Adipose tissue (tissue), 3 donors: Measurements from ENCODE around the gene PPP4R4. TPM values are rescaled to one million over a fixed set of nuclear protein-coding genes. Genes with fewer than 3 reads are reported as not detected.
"Not testable (repeated sequence)": the region's sequence is repeated elsewhere in the genome, so short reads cannot be mapped to it uniquely, and the experiment has no call there.

Experiments used
- H3K27ac ChIP-seq: one replicate; pipeline ENCODE4 v1.5.1; 2013; ENCODE audit warnings: low read depth, low read length
- WGBS, 3 donors: extraction: QIAGEN DNeasy Blood & Tissue Kit; methylation state at CpG; one replicate each; pipeline ENCODE4 v1.1.7; 2013; 5-methylcytosine and 5-hydroxymethylcytosine counted together
- polyA plus RNA-seq, 3 donors: library from polyadenylated mRNA; stranded (reverse); fragments of 200-250 nt; gene quantifications; one replicate each; pipeline ENCODE4 v1.2.3, GENCODE V29; 2013
- donor health status: healthy with polysubstance abuse.
- donor health status: Bipolar disorder and iron deficiency.
- donor health status: healthy.

The PPP4R4 gene
- polyA plus RNA-seq, 3 donors = 0.10 to 0.30 (median 0.11) TPM

GRCh38 chr14:94225460-94226378 lies 51.6 kb downstream of the PPP4R4 start:
- 55 to 72% (median 58%) methylated on average over 2 of the region's 2 CpGs for WGBS, 3 donors
- no peak overlapping the region for H3K27ac ChIP-seq

GRCh38 chr14:94227029-94227428 lies 52.9 kb downstream of the PPP4R4 start:
- H3K27ac ChIP-seq = no peak overlapping the region
- 37 to 57% (median 48%) methylated on average over 4 of the region's 4 CpGs for WGBS, 3 donors

- H3K27ac ChIP-seq = no peak overlapping the region
Measured at GRCh38 chr14:94237046-94237445, 62.9 kb downstream of the PPP4R4 start.

GRCh38 chr14:94237983-94238382 lies 63.9 kb downstream of the PPP4R4 start:
- 78 to 84% (median 81%) methylated on average over 4 of the region's 4 CpGs for WGBS, 3 donors
- no peak overlapping the region for H3K27ac ChIP-seq

- 93 to 94% (median 94%) methylated on average over 2 of the region's 2 CpGs for WGBS, 3 donors
- H3K27ac ChIP-seq = no peak overlapping the region
Measured at GRCh38 chr14:94239406-94239805, 65.3 kb downstream of the PPP4R4 start.

GRCh38 chr14:94244182-94244581 lies 70.1 kb downstream of the PPP4R4 start:
- H3K27ac ChIP-seq = no peak overlapping the region
- 89 to 92% (median 92%) methylated on average over 2 of the region's 2 CpGs for WGBS, 3 donors

GRCh38 chr14:94264195-94264594 lies 90.1 kb downstream of the PPP4R4 start:
- 63 to 90% (median 84%) methylated on average over 3 of the region's 3 CpGs for WGBS, 3 donors
- H3K27ac ChIP-seq = not testable (repeated sequence)

- WGBS, 3 donors = 78 to 95% (median 85%) methylated on average over 1 of the region's 1 CpG
- no peak overlapping the region for H3K27ac ChIP-seq
Measured at GRCh38 chr14:94267352-94267751, 93.2 kb downstream of the PPP4R4 start.

- H3K27ac ChIP-seq = not testable (repeated sequence)
- 78 to 85% (median 81%) methylated on average over 7 of the region's 7 CpGs for WGBS, 3 donors
Measured at GRCh38 chr14:94268582-94268981, 94.5 kb downstream of the PPP4R4 start.

GRCh38 chr14:94269156-94269555 lies 95.0 kb downstream of the PPP4R4 start:
- no peak overlapping the region for H3K27ac ChIP-seq
- WGBS, 3 donors = 69 to 86% (median 83%) methylated on average over 10 of the region's 10 CpGs

GRCh38 chr14:94276898-94277561 lies 102.9 kb downstream of the PPP4R4 start:
- H3K27ac ChIP-seq = not testable (repeated sequence)
- WGBS, 3 donors = 75 to 86% (median 84%) methylated on average over 11 of the region's 11 CpGs

GRCh38 chr14:94278731-94279130 lies 104.6 kb downstream of the PPP4R4 start:
- 71 to 79% (median 73%) methylated on average over 2 of the region's 2 CpGs for WGBS, 3 donors
- H3K27ac ChIP-seq = no peak overlapping the region

GRCh38 chr14:94282991-94283723 lies 109.0 kb downstream of the PPP4R4 start:
- WGBS, 3 donors = 78 to 88% (median 81%) methylated on average over 2 of the region's 2 CpGs
- H3K27ac ChIP-seq = no peak overlapping the region

- 71 to 90% (median 77%) methylated on average over 2 of the region's 2 CpGs for WGBS, 3 donors
- H3K27ac ChIP-seq = no peak overlapping the region
Measured at GRCh38 chr14:94284221-94284620, 110.1 kb downstream of the PPP4R4 start.

GRCh38 chr14:94285158-94285557 lies 111.0 kb downstream of the PPP4R4 start:
- no peak overlapping the region for H3K27ac ChIP-seq

- WGBS, 3 donors = 66 to 74% (median 74%) methylated on average over 14 of the region's 14 CpGs
- H3K27ac ChIP-seq = no peak overlapping the region
Measured at GRCh38 chr14:94288610-94289465, 114.7 kb downstream of the PPP4R4 start.

- H3K27ac ChIP-seq = no peak overlapping the region
- 77 to 87% (median 78%) methylated on average over 8 of the region's 8 CpGs for WGBS, 3 donors
Measured at GRCh38 chr14:94290197-94290596, 116.1 kb downstream of the PPP4R4 start.

- 87 to 90% (median 89%) methylated on average over 13 of the region's 13 CpGs for WGBS, 3 donors
- no peak overlapping the region for H3K27ac ChIP-seq
Measured at GRCh38 chr14:94291159-94291905, 117.2 kb downstream of the PPP4R4 start.
